CD4-positive, alpha-beta memory T cell (primary cell): ENCODE data around the gene FMN1. TPM values are rescaled to one million over a fixed set of nuclear protein-coding genes. Genes with fewer than 3 reads are reported as not detected.

ENCODE experiments used
- CTCF ChIA-PET: fragments of 350-600 bp; sonication (Branson Sonifier 250); formaldehyde crosslinking; loops from one replicate; lab custom pipeline; 2021; ENCODE audit warnings: inconsistent platforms; ENCODE audit not compliant: partially characterized antibody; lab: Charles Lee
- POLR2A ChIA-PET: fragments of 350-600 bp; sonication (Branson Sonifier 250); formaldehyde crosslinking; loops from one replicate; lab custom pipeline; 2021; ENCODE audit not compliant: partially characterized antibody; lab: Charles Lee
- DNase-seq, 5 donors: peaks; one replicate each; pipeline versions ENCODE4 v3.0.0 to v3.0.0-alpha.2; 2020 to 2022; ENCODE audit warnings: mixed read lengths in 1 of 5
- H3K27ac ChIP-seq: one replicate; pipeline ENCODE4 v1.7.0; 2013; ENCODE audit warnings: low read depth, low read length
- H3K27me3 ChIP-seq: 2 replicates; pipeline ENCODE4 v1.7.0; 2013; ENCODE audit warnings: mild to moderate bottlenecking, low read length, moderate library complexity; ENCODE audit not compliant: insufficient read depth
- H3K36me3 ChIP-seq: 2 replicates; pipeline ENCODE4 v1.7.0; 2013; ENCODE audit warnings: mild to moderate bottlenecking, low read length, moderate library complexity; ENCODE audit not compliant: insufficient read depth
- H3K4me1 ChIP-seq: 2 replicates; pipeline ENCODE4 v1.7.0; 2013; ENCODE audit warnings: mild to moderate bottlenecking, low read length, moderate library complexity; ENCODE audit not compliant: insufficient read depth
- H3K4me3 ChIP-seq, 2 donors: one replicate each; pipeline ENCODE4 v1.7.0; 2013; ENCODE audit warnings: low read length in 2 of 2, mild to moderate bottlenecking in 1 of 2
- H3K9me3 ChIP-seq, 2 donors: one replicate each; pipeline ENCODE4 v1.7.0; 2013; ENCODE audit warnings: low read length in 2 of 2, control low read depth in 1 of 2; ENCODE audit not compliant: control insufficient read depth in 1 of 2
- H3K27ac Mint-ChIP-seq, 7 donors: one replicate each; pipeline ENCODE4 v1.8.0; 2020 to 2021; ENCODE audit warnings: mixed read lengths in 7 of 7, mild to moderate bottlenecking in 6 of 7, inconsistent platforms in 3 of 7, moderate library complexity in 3 of 7
- H3K27me3 Mint-ChIP-seq, 2 donors: one replicate each; pipeline ENCODE4 v1.8.0; 2020 to 2021; ENCODE audit warnings: mixed read lengths in 2 of 2
- H3K36me3 Mint-ChIP-seq, 2 donors: one replicate each; pipeline ENCODE4 v1.8.0; 2020 to 2021; ENCODE audit warnings: mixed read lengths in 2 of 2, inconsistent platforms in 1 of 2, mild to moderate bottlenecking in 1 of 2
- H3K4me1 Mint-ChIP-seq, 4 donors: one replicate each; pipeline ENCODE4 v1.8.0; 2020 to 2021; ENCODE audit warnings: mixed read lengths in 4 of 4, mild to moderate bottlenecking in 1 of 4
- H3K4me3 Mint-ChIP-seq, 8 donors: one replicate each; pipeline ENCODE4 v1.8.0; 2020 to 2021; ENCODE audit warnings: mixed read lengths in 8 of 8, mild to moderate bottlenecking in 7 of 8, moderate library complexity in 6 of 8, inconsistent platforms in 3 of 8
- H3K9me3 Mint-ChIP-seq, 8 donors: one replicate each; pipeline ENCODE4 v1.8.0; 2020 to 2021; ENCODE audit warnings: mixed read lengths in 8 of 8, mild to moderate bottlenecking in 5 of 8, inconsistent platforms in 3 of 8, moderate library complexity in 1 of 8
- intact Hi-C: fragments of 100-400 bp; cut with micrococcal nuclease; formaldehyde crosslinking; loops from one replicate; pipeline ENCODE4 v1.15.1; 2023
- polyA plus RNA-seq, 2 donors: library from polyadenylated mRNA; unstranded; fragments of 300-500 nt; fragmentation: Illumina TruSeq; gene quantifications; one replicate each; pipeline ENCODE4 v1.2.3, GENCODE V29; 2021
- total RNA-seq, 2 experiments: library from RNA; stranded (reverse); gene quantifications; one replicate each; pipeline ENCODE4 v1.2.3, GENCODE V29; 2021

Gene FMN1
- total and polyA plus RNA-seq, 4 experiments from 2014 or later: 0.02 to 0.84 (median 0.38) TPM

DNA sequence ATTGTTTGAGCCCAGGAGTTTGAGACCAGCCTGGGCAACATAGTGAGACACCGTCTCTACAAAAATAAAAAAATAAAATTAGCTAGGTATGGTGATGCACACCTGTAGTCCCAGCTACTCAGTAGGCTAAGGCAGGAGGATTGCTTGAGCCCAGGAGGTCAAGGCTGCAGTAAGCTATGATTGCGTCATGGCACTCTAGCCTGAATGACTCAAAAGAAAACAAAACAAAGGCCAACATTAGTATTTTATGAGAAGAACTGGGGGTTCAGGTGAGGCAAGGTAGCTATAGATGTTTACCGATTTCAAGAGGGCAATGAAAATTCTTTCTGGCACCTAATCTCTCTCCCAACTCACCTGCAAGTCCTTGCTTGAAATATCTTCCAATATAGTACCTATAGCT is 399.5 kb downstream of the FMN1 start:
- Histone ChIP-seq H3K27me3 (no peaks in the 10 kb centered on the region), H3K36me3 (no peaks in the 10 kb centered on the region), H3K4me3 (no peak overlapping the region), H3K9me3 (no peaks in the 10 kb centered on the region), H3K4me1 (no peaks in the 10 kb centered on the region), H3K27ac (no peak overlapping the region)
- intact Hi-C loops: no loop called here
- Mint-ChIP-seq H3K36me3 (no peaks in the 10 kb centered on the region), H3K27ac (no peak overlapping the region), H3K4me3 (no peak overlapping the region), H3K4me1 (no peaks in the 10 kb centered on the region), H3K27me3 (no peaks in the 10 kb centered on the region), H3K9me3 (peaks cover 0 to 4% (median 0%) of the 10 kb centered on the region in 8 donors)
- ChIA-PET CTCF (no interaction called here), POLR2A (no interaction called here)
- no peak for DNase-seq

DNA sequence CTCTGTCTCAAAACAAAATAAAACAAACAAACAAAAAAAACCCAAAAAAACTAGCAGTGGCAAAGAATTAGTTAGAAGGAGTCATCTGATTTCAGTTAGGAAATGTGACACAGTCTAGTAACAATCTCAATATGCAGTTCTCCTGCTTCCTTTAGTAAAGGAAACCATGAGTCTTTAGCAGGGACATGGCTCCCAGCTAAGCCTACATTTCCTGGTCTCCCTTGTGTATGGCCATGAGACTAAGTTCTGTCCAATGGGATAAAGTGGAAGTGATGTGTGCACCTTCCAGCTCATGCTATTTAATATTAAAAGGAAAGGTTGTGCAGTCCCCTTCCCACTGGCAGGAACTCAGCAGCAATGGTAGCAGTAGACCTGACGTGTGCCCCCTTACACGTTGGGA is 402.1 kb downstream of the FMN1 start:
- H3K4me1 ChIP-seq: no peaks in the 10 kb centered on the region
- H3K4me3 Mint-ChIP-seq: no peak overlapping the region
- H3K9me3 Mint-ChIP-seq: peaks cover 0 to 4% (median 0%) of the 10 kb centered on the region in 8 donors
- CTCF ChIA-PET: no interaction called here
- POLR2A ChIA-PET: no interaction called here
- no peak overlapping the region for H3K27ac Mint-ChIP-seq
- no peaks in the 10 kb centered on the region for H3K27me3 ChIP-seq
- DNase-seq: no peak
- H3K4me3 ChIP-seq: no peak overlapping the region
- intact Hi-C loops: no loop called here
- H3K9me3 ChIP-seq: no peaks in the 10 kb centered on the region
- H3K27me3 Mint-ChIP-seq: peaks cover 0 to 1% of the 10 kb centered on the region in 2 donors
- no peaks in the 10 kb centered on the region for H3K36me3 ChIP-seq
- H3K36me3 Mint-ChIP-seq: no peaks in the 10 kb centered on the region
- H3K27ac ChIP-seq: no peak overlapping the region
- no peaks in the 10 kb centered on the region for H3K4me1 Mint-ChIP-seq

DNA sequence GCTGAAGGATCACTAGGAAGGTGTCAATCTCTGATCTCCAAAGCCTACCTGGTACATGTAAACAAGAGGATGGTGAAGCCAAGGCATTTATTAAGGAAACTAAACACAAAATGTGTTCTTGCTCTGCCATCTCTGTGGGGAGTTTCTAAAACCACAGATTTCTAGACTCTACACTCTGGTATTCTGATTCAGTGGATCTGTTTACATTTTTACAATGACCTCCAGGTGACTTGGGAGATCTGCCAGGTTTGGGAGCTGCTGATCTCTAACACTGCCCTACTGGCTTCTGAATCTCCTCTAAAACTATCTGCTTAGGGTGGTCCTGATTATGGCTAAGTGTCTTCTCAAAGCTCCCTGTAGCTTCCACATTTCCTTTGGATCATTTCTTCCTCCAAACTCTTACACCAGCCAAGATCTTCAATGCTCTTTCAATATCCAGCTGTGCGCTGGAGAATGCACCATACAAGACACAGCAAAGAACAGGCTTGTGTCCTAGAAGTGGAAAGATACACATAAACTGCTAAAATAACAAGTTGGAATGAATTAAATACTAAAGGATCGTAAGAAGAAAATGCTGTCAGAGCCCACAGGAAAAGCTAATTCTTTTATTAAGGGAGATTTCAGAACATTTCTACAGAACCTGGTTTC is 404.0 kb downstream of the FMN1 start:
- Mint-ChIP-seq H3K27me3 (peaks cover 0 to 1% of the 10 kb centered on the region in 2 donors), H3K9me3 (peaks cover 0 to 4% (median 0%) of the 10 kb centered on the region in 8 donors), H3K4me3 (no peak overlapping the region), H3K4me1 (no peaks in the 10 kb centered on the region), H3K36me3 (no peaks in the 10 kb centered on the region), H3K27ac (no peak overlapping the region)
- intact Hi-C loops: no loop called here
- no peaks in the 10 kb centered on the region for H3K4me1 ChIP-seq
- DNase-seq: no peak
- H3K36me3 ChIP-seq: no peaks in the 10 kb centered on the region
- no peak overlapping the region for H3K4me3 ChIP-seq
- CTCF ChIA-PET: no interaction called here
- no peaks in the 10 kb centered on the region for H3K9me3 ChIP-seq
- no peaks in the 10 kb centered on the region for H3K27me3 ChIP-seq
- no peak overlapping the region for H3K27ac ChIP-seq
- POLR2A ChIA-PET: no interaction called here

DNA sequence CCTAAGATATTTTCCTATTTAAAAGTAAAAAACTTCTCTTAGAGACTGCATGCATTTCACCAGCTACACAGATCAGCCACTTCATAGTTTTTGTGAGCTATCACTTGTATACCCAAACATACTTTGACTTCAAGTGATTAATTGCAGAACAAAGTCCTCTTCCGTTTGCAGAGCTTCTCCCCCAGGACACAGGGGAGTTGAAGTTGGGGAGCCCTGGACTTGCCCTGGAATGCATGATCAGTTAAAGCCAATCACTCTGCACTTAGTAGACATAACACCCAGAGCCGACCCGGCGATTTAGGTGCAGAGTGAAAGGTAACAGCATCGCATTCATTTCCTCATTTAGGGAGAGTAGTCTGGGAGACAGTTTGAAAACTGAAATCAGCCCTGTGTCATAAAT is 406.6 kb downstream of the FMN1 start:
- Mint-ChIP-seq H3K36me3 (no peaks in the 10 kb centered on the region), H3K4me1 (no peaks in the 10 kb centered on the region), H3K27me3 (peaks cover 0 to 1% of the 10 kb centered on the region in 2 donors), H3K9me3 (peaks cover 0 to 4% (median 0%) of the 10 kb centered on the region in 8 donors), H3K27ac (no peak overlapping the region), H3K4me3 (no peak overlapping the region)
- POLR2A ChIA-PET: no interaction called here
- Histone ChIP-seq H3K4me3 (no peak overlapping the region), H3K9me3 (no peaks in the 10 kb centered on the region), H3K27me3 (no peaks in the 10 kb centered on the region), H3K27ac (no peak overlapping the region), H3K4me1 (no peaks in the 10 kb centered on the region), H3K36me3 (no peaks in the 10 kb centered on the region)
- DNase-seq: no peak
- intact Hi-C loops: no loop called here
- CTCF ChIA-PET: no interaction called here

DNA sequence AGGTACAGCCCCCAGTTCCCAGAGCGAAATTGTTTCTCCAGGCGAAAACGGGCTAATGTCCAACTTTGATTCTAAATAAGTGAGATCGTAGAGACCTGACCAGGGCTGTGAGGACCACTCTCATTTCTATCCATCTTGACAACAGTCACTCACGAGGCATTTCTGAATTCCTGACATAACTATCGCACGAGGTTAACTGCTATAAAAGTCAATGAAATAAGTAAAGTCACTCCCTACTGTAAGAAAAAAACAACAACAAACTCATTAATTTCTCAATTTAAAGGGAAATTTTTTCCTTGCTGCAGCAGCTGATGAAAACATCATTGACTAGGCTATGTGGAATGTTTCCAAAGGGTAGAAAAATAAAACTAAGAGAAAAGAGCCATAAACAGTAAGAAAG is 407.6 kb downstream of the FMN1 start:
- H3K9me3 ChIP-seq: no peaks in the 10 kb centered on the region
- H3K27ac Mint-ChIP-seq: no peak overlapping the region

DNA sequence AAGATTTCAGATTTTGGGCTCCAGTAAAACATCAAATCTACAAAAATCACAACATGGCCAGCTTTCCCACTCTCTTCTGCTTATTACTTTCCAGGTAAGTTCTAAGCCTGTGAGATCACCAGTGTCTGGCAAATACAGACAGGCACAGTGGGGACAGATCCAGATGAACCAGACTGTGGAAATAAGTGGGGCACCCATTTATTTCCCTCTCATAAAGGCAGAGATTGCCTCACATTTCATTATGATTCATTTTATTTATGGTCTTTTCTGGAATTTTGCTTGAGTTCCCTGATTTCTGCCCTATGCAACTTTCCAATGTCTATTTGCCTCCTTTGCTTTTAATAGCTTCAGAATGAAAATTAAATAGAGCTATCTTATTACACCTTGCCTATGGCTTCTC is 409.9 kb downstream of the FMN1 start:
- POLR2A ChIA-PET: no interaction called here
- Histone ChIP-seq H3K27ac (no peak overlapping the region), H3K4me3 (no peak overlapping the region), H3K36me3 (no peaks in the 10 kb centered on the region), H3K9me3 (no peaks in the 10 kb centered on the region), H3K27me3 (no peaks in the 10 kb centered on the region), H3K4me1 (no peaks in the 10 kb centered on the region)
- intact Hi-C loops: no loop called here
- H3K4me1 Mint-ChIP-seq: no peaks in the 10 kb centered on the region
- no peak overlapping the region for H3K27ac Mint-ChIP-seq
- no peak overlapping the region for H3K4me3 Mint-ChIP-seq
- H3K36me3 Mint-ChIP-seq: no peaks in the 10 kb centered on the region
- DNase-seq: no peak
- peaks cover 3 to 4% of the 10 kb centered on the region in 2 donors for H3K27me3 Mint-ChIP-seq
- CTCF ChIA-PET: no interaction called here
- H3K9me3 Mint-ChIP-seq: peaks cover 0 to 5% (median under 1%) of the 10 kb centered on the region in 8 donors

More for the DNA sequence above, 407.6 kb downstream of the FMN1 start:
- CTCF ChIA-PET: no interaction called here
- no peak for DNase-seq
- H3K36me3 ChIP-seq: no peaks in the 10 kb centered on the region
- no peak overlapping the region for H3K27ac ChIP-seq
- no peaks in the 10 kb centered on the region for H3K4me1 ChIP-seq
- H3K4me3 ChIP-seq: no peak overlapping the region
- Mint-ChIP-seq H3K4me3 (no peak overlapping the region), H3K9me3 (peaks cover 0 to 4% (median 0%) of the 10 kb centered on the region in 8 donors), H3K4me1 (no peaks in the 10 kb centered on the region), H3K36me3 (no peaks in the 10 kb centered on the region), H3K27me3 (peaks cover 1 to 3% of the 10 kb centered on the region in 2 donors)
- POLR2A ChIA-PET: no interaction called here
- intact Hi-C loops: no loop called here
- no peaks in the 10 kb centered on the region for H3K27me3 ChIP-seq

DNA sequence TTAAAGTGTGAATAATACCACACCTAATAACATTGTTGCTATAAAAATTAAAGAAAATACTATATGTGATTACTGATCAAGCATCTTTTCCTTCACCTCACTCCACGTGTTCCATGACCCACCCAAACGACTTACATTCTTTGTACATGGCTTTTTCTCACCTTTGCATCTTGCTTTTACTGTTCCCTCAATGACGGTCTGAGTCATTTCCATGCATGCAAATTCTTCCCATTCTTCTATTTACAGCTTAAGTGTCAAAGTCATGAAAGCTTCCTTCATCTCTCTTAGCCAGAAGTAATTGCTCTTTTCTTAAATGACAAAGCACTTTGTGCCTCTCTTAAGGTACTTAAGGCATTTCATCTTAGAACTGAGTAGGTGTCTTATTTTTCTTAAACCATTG is 412.7 kb downstream of the FMN1 start:
- H3K9me3 ChIP-seq: peaks cover 0 to 3% of the 10 kb centered on the region in 2 donors
- H3K4me3 ChIP-seq: no peak overlapping the region
- ChIA-PET CTCF (no interaction called here), POLR2A (no interaction called here)
- intact Hi-C loops: no loop called here
- Mint-ChIP-seq H3K36me3 (no peaks in the 10 kb centered on the region), H3K9me3 (peaks cover 0 to 13% (median 4%) of the 10 kb centered on the region in 8 donors), H3K27ac (peak overlapping the region in 1 of 7 donors; percentile 1), H3K4me3 (no peak overlapping the region), H3K27me3 (peaks cover 4% of the 10 kb centered on the region in 2 donors), H3K4me1 (no peaks in the 10 kb centered on the region)
- no peak overlapping the region for H3K27ac ChIP-seq
- DNase-seq: no peak
- H3K4me1 ChIP-seq: no peaks in the 10 kb centered on the region
- H3K27me3 ChIP-seq: no peaks in the 10 kb centered on the region
- no peaks in the 10 kb centered on the region for H3K36me3 ChIP-seq
